ENCODE results near the gene GMPPA. TPM values are rescaled to one million over a fixed set of nuclear protein-coding genes. Genes with fewer than 3 reads are reported as not detected.

Gene GMPPA
- total RNA-seq, 1 donor from 2014 or later = 42.5 TPM

GRCh38 chr2:219480004-219480403 is 18.7 kb upstream of the GMPPA start:
- H3K27ac Mint-ChIP-seq (ENCODE audit: unreplicated experiment) = no peak overlapping the region
- peaks cover 6% of the 10 kb centered on the region for H3K36me3 Mint-ChIP-seq (ENCODE audit: unreplicated experiment)
- no peak overlapping the region for H3K4me3 Mint-ChIP-seq (ENCODE audit: unreplicated experiment)
- DNase-seq (ENCODE audit: extremely low spot score, unreplicated experiment) = no peak
- H3K27me3 Mint-ChIP-seq (ENCODE audit: unreplicated experiment) = no peaks in the 10 kb centered on the region
- peaks cover 11% of the 10 kb centered on the region for H3K4me1 Mint-ChIP-seq (ENCODE audit: unreplicated experiment)
- TF ChIP-seq CTCF (IDR thresholded peaks at IDR 0.05) = no peak
- H3K9me3 Mint-ChIP-seq (ENCODE audit: unreplicated experiment) = no peaks in the 10 kb centered on the region

GRCh38 chr2:219482674-219483405 is 15.9 kb upstream of the GMPPA start:
- DNase-seq (ENCODE audit: extremely low spot score, unreplicated experiment) = no peak
- Mint-ChIP-seq H3K36me3 (ENCODE audit: unreplicated experiment) (peaks cover 6% of the 10 kb centered on the region), H3K9me3 (ENCODE audit: unreplicated experiment) (no peaks in the 10 kb centered on the region), H3K4me3 (ENCODE audit: unreplicated experiment) (no peak overlapping the region), H3K27ac (ENCODE audit: unreplicated experiment) (no peak overlapping the region), H3K27me3 (ENCODE audit: unreplicated experiment) (no peaks in the 10 kb centered on the region), H3K4me1 (ENCODE audit: unreplicated experiment) (peaks cover 1% of the 10 kb centered on the region)
- no peak for TF ChIP-seq CTCF (IDR thresholded peaks at IDR 0.05)

GRCh38 chr2:219483451-219484342 is 15.0 kb upstream of the GMPPA start:
- no peak for DNase-seq (ENCODE audit: extremely low spot score, unreplicated experiment)
- Mint-ChIP-seq H3K4me3 (ENCODE audit: unreplicated experiment) (no peak overlapping the region), H3K9me3 (ENCODE audit: unreplicated experiment) (no peaks in the 10 kb centered on the region), H3K27me3 (ENCODE audit: unreplicated experiment) (no peaks in the 10 kb centered on the region), H3K36me3 (ENCODE audit: unreplicated experiment) (peaks cover 6% of the 10 kb centered on the region), H3K4me1 (ENCODE audit: unreplicated experiment) (peaks cover 1% of the 10 kb centered on the region), H3K27ac (ENCODE audit: unreplicated experiment) (no peak overlapping the region)
- no peak for TF ChIP-seq CTCF (IDR thresholded peaks at IDR 0.05)

GRCh38 chr2:219484343-219485200 is 14.1 kb upstream of the GMPPA start:
- H3K27me3 Mint-ChIP-seq (ENCODE audit: unreplicated experiment) = no peaks in the 10 kb centered on the region
- H3K4me3 Mint-ChIP-seq (ENCODE audit: unreplicated experiment) = no peak overlapping the region

More at GRCh38 chr2:219484343-219485200, 14.1 kb upstream of the GMPPA start:
- no peak for TF ChIP-seq CTCF (IDR thresholded peaks at IDR 0.05)
- Mint-ChIP-seq H3K9me3 (ENCODE audit: unreplicated experiment) (no peaks in the 10 kb centered on the region), H3K27ac (ENCODE audit: unreplicated experiment) (no peak overlapping the region), H3K4me1 (ENCODE audit: unreplicated experiment) (peaks cover 1% of the 10 kb centered on the region), H3K36me3 (ENCODE audit: unreplicated experiment) (peaks cover 6% of the 10 kb centered on the region)
- no peak for DNase-seq (ENCODE audit: extremely low spot score, unreplicated experiment)

Data from osteocyte (in vitro differentiated cells).